Activated gamma-delta T cell (primary cell): Measurements from ENCODE around the gene CDRT15.
"Not testable (repeated sequence)": the region's sequence is repeated elsewhere in the genome, so short reads cannot be mapped to it uniquely, and the experiment has no call there.

Experiments
- DNase-seq: peaks from one replicate; lab custom pipeline; 2025; lab: John Stamatoyannopoulos, UW
- total RNA-seq, 2 donors: gene quantifications; one replicate each; lab custom pipeline; 2026; lab: John Stamatoyannopoulos, UW

Gene CDRT15
- 0 reads per million in 2 donors for total RNA-seq

- not testable (repeated sequence) for DNase-seq
Measured at GRCh38 chr17:14236762-14237161, at the start of gene CDRT15. TSS of gene CDRT15 (minus strand) at chr17:14236862. CDS start at chr17:14236833, 29 bp downstream.

DNA sequence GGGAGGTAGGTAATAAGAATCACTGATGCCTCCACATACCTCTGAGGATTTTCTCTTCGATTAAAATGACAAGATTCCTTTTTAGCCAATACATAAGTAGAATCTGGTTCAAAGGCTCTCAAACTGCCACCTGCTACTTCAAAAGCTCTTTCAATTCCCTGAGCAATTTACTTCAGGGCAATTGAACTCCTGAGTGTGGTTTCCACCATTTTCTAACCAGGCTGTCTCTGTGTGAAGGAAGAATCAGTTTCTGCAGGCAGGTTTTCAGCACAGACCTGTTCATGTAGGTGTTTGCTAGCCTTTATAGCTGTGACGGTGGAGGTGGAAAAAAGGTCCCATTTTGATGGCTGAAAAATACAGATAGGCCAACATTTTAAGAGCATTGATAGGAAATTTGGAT is 46.1 kb upstream of the CDRT15 start:
- DNase-seq = no peak

DNA sequence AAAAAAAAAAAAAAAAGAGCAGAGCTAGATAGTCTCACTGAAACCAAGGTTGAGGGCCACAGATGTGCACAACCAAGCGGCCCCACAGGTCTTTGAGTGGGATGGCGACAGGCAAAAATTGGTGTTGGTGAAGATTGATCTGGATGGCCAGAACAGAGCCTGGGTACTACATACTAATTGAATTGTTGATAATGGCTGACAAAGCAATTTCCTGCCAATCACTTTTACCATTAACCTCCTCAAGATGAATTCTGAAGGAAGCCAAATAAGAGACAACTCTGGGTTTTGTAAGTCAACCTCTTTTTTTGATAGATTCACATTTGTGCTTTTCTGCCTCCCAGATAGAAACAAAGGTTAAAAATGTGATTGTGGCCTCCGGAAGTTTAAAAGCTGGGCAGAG is 44.9 kb upstream of the CDRT15 start:
- DNase-seq = no peak

DNA sequence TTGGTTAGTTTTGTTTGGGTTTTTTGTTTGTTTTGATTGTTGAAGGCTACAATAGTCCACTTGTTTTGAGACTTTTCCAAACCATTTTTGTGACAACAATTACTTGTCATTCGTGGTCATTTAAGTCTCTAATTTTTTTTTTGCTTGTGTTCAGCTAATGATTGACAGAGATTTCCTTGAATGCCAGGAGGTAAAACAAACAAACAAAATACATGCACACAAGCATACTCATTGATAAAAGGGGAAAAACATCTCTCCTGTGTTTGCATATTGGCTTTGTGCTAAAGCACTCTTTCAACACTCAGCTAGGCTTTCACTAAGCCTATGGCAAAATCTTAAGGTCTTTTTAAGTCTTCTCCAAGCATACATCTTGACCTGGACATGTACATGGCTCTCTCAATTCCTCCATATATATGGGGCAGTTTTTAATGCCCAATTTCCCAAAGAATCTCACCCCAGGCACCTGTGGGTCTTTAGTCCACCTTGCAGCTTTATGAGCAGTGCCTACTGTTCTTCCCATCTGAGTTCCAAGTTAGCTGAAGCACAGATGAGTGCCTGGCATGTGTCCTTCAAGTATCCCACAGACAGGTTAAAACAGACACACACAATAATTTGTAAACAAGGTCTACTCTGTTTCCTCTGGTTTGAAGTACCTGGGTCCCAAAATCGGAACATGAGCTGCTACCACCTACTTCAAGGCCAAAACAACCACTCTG is 40.0 kb upstream of the CDRT15 start:
- no peak for DNase-seq

- no peak for DNase-seq
Measured at GRCh38 chr17:14270508-14270907, 33.8 kb upstream of the CDRT15 start.

DNA sequence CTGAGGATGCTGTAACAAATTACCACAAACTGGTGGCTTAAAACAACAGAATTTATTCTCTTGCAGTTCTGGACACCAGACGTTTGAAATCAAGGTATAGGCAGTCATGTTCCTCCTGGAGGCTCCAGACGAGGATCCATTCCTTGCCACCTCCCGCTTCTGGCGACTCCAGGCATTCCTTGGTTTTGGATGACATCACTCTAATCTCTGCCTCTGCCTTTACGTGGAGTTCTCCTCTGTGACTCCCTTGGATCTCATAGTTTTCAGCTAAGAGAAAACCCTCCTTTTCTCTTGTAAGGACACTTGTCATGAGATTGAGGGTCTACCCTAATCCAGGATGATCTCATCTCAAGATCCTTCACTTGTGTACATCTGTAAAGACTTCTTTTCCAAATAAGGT is 32.8 kb upstream of the CDRT15 start:
- DNase-seq = no peak

GRCh38 chr17:14268264-14268663 is 31.6 kb upstream of the CDRT15 start:
- no peak for DNase-seq

DNA sequence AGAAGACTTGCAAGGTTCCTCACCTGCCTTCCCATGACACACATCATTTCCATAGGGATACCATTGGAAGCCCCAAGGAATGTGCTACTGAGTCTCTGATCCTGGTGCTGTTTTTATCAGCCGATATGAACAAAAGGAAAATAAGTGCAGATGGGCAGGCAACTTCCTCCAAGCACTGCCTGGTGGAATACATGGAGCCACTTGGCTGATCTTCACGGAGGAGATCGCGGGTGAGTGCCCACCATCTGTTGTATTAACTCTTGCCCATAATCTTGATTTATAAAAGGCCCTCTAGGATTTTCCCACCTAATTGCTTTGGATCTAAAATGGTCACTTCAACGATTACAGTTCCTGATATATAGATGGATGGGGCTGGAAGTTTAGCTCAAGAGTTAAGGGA is 24.7 kb upstream of the CDRT15 start:
- DNase-seq = no peak

- DNase-seq = no peak
Measured at GRCh38 chr17:14245629-14246028, 9.0 kb upstream of the CDRT15 start.

DNA sequence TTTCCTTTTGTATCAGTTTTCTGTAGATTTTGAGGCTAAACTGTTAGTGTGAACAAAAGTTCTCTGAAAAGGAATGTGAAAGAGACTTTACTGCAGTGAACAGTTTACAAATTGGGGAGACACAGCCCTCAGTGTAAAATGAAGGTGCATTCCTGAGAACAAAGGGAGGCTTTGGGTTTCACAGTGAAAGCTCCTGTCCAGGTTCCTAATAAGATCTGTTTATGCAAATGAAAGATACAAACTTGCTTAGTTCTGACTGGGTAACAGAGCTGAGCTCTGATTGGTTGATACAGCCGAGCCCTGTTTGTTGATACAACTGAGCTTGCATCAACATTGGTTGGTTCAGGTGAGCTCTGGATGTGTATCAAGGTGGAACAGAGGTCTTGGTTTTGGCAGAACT is 8.3 kb upstream of the CDRT15 start:
- no peak for DNase-seq

- not testable (repeated sequence) for DNase-seq
Measured at GRCh38 chr17:14239271-14239670, 2.6 kb upstream of the CDRT15 start.

DNA sequence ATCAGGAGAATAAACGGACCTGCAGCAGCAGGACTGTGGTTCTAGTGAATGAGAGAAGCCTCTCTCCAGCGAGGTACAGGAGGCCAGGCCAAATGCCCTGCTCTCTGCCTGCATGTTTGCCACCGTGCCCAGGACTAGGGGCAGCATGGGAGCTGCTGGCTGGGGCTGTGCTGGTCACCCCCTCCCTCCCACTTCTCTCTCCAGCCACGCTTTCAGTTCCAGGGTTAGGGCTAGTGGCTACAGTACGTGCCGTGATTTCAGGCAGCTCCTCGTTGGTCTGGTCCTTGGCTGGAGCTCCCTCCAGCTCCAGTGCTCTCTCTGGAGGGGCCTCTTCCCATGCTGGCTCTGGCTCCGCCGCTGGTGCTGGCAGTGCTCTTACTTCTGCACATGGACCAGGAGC is 630 bp downstream of the CDRT15 start:
- not testable (repeated sequence) for DNase-seq

DNA sequence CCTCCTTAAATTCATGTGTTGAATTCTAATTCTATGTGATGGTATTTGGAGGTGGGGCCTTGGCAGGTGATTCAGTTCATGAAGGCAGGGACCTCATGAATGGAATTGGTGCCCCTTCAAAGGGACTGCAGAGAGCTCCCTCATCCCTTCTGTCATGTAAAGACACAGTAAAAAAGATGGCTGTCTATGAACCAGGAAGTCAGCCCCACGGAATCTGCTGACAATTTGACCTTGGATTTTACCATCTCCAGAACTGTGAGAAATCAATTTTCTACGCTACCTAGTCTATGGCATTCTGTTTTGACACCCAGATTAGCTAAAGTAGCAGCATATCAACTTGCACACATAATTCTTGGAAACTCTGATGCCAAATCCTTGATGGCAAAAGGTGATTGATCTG is 1.6 kb downstream of the CDRT15 start:
- not testable (repeated sequence) for DNase-seq

GRCh38 chr17:14231187-14231586 is 5.5 kb downstream of the CDRT15 start:
- DNase-seq = not testable (repeated sequence)

DNA sequence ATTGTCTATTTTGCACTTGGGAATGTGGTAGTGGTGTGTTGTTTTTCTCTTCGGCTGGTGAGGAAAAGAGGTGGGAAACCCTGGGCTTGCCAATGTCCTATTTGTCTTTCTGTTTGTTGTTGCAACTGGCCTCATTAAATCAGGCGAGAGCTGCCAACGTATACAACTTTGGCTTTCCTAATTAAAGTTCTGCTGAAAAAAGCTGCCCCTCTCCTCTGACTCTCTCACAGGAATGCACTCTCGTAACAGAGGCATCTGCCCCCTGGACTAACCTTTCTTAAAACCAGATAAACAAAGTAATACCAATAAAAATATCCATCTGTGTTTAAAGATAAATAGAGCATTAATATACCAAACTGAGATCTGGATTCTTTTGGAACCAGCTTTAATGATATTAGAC is 7.8 kb downstream of the CDRT15 start:
- DNase-seq = no peak

GRCh38 chr17:14227052-14227451 is 9.6 kb downstream of the CDRT15 start:
- no peak for DNase-seq

- DNase-seq = no peak
Measured at GRCh38 chr17:14225254-14225980, 11.2 kb downstream of the CDRT15 start.

DNA sequence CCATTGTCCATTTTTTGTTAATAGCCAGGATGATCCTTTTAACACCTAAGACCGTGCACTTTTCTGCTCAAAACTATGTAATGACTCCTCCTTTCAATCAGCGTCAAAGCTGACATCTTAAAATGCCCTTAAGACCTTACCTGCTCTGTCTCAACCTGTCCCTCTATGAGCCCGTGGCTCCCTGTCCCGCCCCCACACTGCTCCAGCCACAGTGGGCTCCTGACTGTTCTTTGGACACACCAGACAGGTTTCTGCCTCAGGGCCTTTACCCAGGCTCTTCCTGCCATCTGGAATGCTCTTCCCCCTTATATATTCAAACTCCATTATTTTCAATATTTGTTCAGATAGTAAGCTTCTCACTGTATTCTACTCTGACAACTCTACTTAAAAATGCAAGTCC is 14.1 kb downstream of the CDRT15 start:
- DNase-seq = no peak

DNA sequence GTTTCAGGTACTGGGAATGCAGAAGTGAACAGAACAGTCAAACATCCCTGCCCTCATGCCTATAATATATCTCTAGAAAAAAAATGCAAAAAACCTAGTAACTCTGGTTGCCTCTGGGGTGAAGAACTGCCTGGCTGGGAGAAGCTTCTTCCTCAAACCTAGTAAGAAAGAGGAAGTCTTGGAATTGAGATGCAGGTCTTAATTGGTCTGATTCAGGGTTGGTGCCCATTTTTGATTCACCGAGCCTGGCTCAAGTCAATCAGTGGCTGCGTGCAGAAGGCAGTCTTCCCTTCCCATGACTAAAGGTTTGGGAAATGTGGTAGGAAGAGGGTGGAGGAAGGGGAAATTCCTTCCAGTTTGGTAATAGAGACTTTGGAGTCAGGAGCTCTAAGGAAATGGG is 22.4 kb downstream of the CDRT15 start:
- DNase-seq = no peak

- no peak for DNase-seq
Measured at GRCh38 chr17:14212401-14212800, 24.3 kb downstream of the CDRT15 start.

DNA sequence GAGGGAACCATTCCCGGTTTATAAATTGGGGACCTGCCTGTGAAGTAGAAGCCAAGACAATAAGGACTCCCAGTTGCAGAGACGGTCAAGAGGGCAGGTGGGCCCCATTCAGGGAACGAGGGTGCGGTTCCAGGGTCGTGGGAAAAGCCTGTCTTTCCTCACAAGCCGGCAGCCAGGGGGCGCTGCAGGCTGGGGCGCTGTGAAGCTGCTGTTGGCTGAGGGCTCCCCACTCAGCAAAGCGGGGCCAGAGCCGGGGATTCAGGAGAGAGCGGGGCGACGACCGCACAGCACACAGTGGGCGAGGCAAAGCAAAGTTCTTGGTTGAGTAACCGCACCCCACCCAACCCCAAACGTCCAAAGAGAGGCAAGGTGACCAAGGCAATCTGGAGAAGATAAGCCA is 24.9 kb downstream of the CDRT15 start:
- DNase-seq = no peak

GRCh38 chr17:14211246-14211645 is 25.4 kb downstream of the CDRT15 start:
- DNase-seq = no peak

GRCh38 chr17:14209215-14209614 is 27.4 kb downstream of the CDRT15 start:
- no peak for DNase-seq
